D721Med (cell line): ENCODE measurements around the gene SERPINA3.

Experiments
- DNase-seq: peaks from one replicate; pipeline ENCODE4 v3.0.0; 2011; ENCODE audit warnings: low spot score; ENCODE audit not compliant: insufficient read length
- FAIRE-seq: peaks from 2 replicates; lab custom pipeline; 2011; peaks lifted over from hg19 to GRCh38; lab: Jason Lieb, UNC
- CTCF ChIP-seq: IDR thresholded peaks from 2 replicates; pipeline ENCODE4 v1.5.1; 2012; ENCODE audit warnings: mild to moderate bottlenecking, control low read depth; ENCODE audit not compliant: insufficient read depth; ENCODE audit errors: missing control alignments

The SERPINA3 gene

GRCh38 chr14:94624537-94625352 is 12.6 kb downstream of the SERPINA3 start:
- no peak for FAIRE-seq
- TF ChIP-seq CTCF = no peak

GRCh38 chr14:94625353-94625635 is 13.1 kb downstream of the SERPINA3 start:
- DNase-seq = no peak
- no peak for FAIRE-seq
- TF ChIP-seq CTCF = no peak

More at GRCh38 chr14:94624537-94625352, 12.6 kb downstream of the SERPINA3 start:
- DNase-seq = no peak

- no peak for TF ChIP-seq CTCF
- DNase-seq (no peak), FAIRE-seq (no peak)
These were observed 16.4 kb downstream of the SERPINA3 start for GRCh38 chr14:94628578-94628977.

GRCh38 chr14:94630396-94630795 is 18.2 kb downstream of the SERPINA3 start:
- no peak for TF ChIP-seq CTCF
- FAIRE-seq (no peak), DNase-seq (no peak)

GRCh38 chr14:94631050-94631449 is 18.9 kb downstream of the SERPINA3 start:
- no peak for TF ChIP-seq CTCF
- no peak for DNase-seq
- no peak for FAIRE-seq

- no peak for TF ChIP-seq CTCF
- DNase-seq (no peak), FAIRE-seq (no peak)
These were observed 19.5 kb downstream of the SERPINA3 start for GRCh38 chr14:94631536-94632304.

GRCh38 chr14:94632305-94632590 is 20.1 kb downstream of the SERPINA3 start:
- TF ChIP-seq CTCF = no peak
- DNase-seq = no peak
- no peak for FAIRE-seq
